Astrocyte (in vitro differentiated cells and primary cell): ENCODE results near the gene JAKMIP2. TPM values are rescaled to one million over a fixed set of nuclear protein-coding genes. Genes with fewer than 3 reads are reported as not detected.
A peak's percentile ranks its signal among the peaks of the same experiment; 100 is the strongest.

Experiments used
- DNase-seq: peaks from one replicate; pipeline ENCODE4 v3.0.0-alpha.2; 2010; ENCODE audit warnings: low read depth
- FAIRE-seq: peaks from 2 replicates; lab custom pipeline; 2011; peaks lifted over from hg19 to GRCh38; lab: Jason Lieb, UNC
- H2AFZ ChIP-seq: 2 replicates; pipeline ENCODE4 v1.6.0; 2012; ENCODE audit warnings: low read depth, low read length, inconsistent platforms
- H3K27ac ChIP-seq: 2 replicates; pipeline ENCODE4 v1.5.1; 2011; ENCODE audit warnings: low read depth, low read length, inconsistent platforms
- H3K27me3 ChIP-seq: 2 replicates; pipeline ENCODE4 v1.6.0; 2011; ENCODE audit warnings: low read length, inconsistent platforms; ENCODE audit not compliant: insufficient read depth
- H3K36me3 ChIP-seq: 2 replicates; pipeline ENCODE4 v1.5.1; 2011; ENCODE audit warnings: low read length, inconsistent platforms; ENCODE audit not compliant: insufficient read depth
- H3K4me1 ChIP-seq: 2 replicates; pipeline ENCODE4 v1.5.1; 2011; ENCODE audit warnings: low read length, inconsistent platforms; ENCODE audit not compliant: insufficient read depth
- H3K4me2 ChIP-seq: 2 replicates; pipeline ENCODE4 v1.6.0; 2012; ENCODE audit warnings: low read length, inconsistent platforms
- H3K4me3 ChIP-seq: 2 replicates; pipeline ENCODE4 v1.5.1; 2011; ENCODE audit warnings: low read depth, mild to moderate bottlenecking, low read length, inconsistent platforms; ENCODE audit not compliant: insufficient read depth
- H3K79me2 ChIP-seq: 2 replicates; pipeline ENCODE4 v1.6.0; 2012; ENCODE audit warnings: mild to moderate bottlenecking, low read length, inconsistent platforms; ENCODE audit not compliant: insufficient read depth
- H3K9ac ChIP-seq: 2 replicates; pipeline ENCODE4 v1.6.0; 2012; ENCODE audit warnings: mild to moderate bottlenecking, low read length, inconsistent platforms
- H3K9me3 ChIP-seq: 2 replicates; pipeline ENCODE4 v1.5.1; 2012; ENCODE audit warnings: low read depth, mild to moderate bottlenecking, low read length, inconsistent platforms; ENCODE audit not compliant: insufficient read depth
- H4K20me1 ChIP-seq: 2 replicates; pipeline ENCODE4 v1.6.0; 2012; ENCODE audit warnings: low read length, inconsistent platforms; ENCODE audit not compliant: insufficient read depth
- H3K27ac Mint-ChIP-seq: one replicate; pipeline ENCODE4 v1.8.0; 2021; ENCODE audit warnings: mild to moderate bottlenecking, mixed read lengths; ENCODE audit not compliant: unreplicated experiment
- H3K27me3 Mint-ChIP-seq: one replicate; pipeline ENCODE4 v1.8.0; 2021; ENCODE audit warnings: low read depth, mixed read lengths; ENCODE audit not compliant: unreplicated experiment
- H3K36me3 Mint-ChIP-seq: one replicate; pipeline ENCODE4 v1.8.0; 2021; ENCODE audit warnings: low read depth, mixed read lengths; ENCODE audit not compliant: unreplicated experiment
- H3K4me1 Mint-ChIP-seq: one replicate; pipeline ENCODE4 v1.8.0; 2021; ENCODE audit warnings: low read depth, mixed read lengths; ENCODE audit not compliant: unreplicated experiment
- H3K4me3 Mint-ChIP-seq: one replicate; pipeline ENCODE4 v1.8.0; 2021; ENCODE audit warnings: mild to moderate bottlenecking, moderate library complexity, mixed read lengths; ENCODE audit not compliant: unreplicated experiment
- H3K9me3 Mint-ChIP-seq: one replicate; pipeline ENCODE4 v1.8.0; 2021; ENCODE audit warnings: mild to moderate bottlenecking, mixed read lengths; ENCODE audit not compliant: unreplicated experiment
- EZH2 ChIP-seq: IDR thresholded peaks from 2 replicates; pipeline ENCODE4 v1.6.1; 2012; ENCODE audit warnings: mild to moderate bottlenecking, low read length, inconsistent platforms; ENCODE audit not compliant: insufficient read depth
- total RNA-seq: library from RNA; stranded (reverse); gene quantifications from 2 replicates; pipeline ENCODE4 v1.2.1, GENCODE V29; 2021
- TF ChIP-seq, protein P1 (sequence below): IDR thresholded peaks from 2 replicates; pipeline ENCODE4 v1.5.1; 2011; ENCODE audit warnings: low read depth, mild to moderate bottlenecking, inconsistent platforms, low read length, moderate library complexity; ENCODE audit not compliant: insufficient read depth

The JAKMIP2 gene
- total RNA-seq, 1 donor from 2014 or later: 15.1 TPM

- H3K36me3 ChIP-seq: no peaks in the 10 kb centered on the region
- H3K4me3 ChIP-seq: no peak overlapping the region
- H3K79me2 ChIP-seq: no peaks in the 10 kb centered on the region
- FAIRE-seq (no peak), DNase-seq (no peak)
- Mint-ChIP-seq H3K9me3 (no peaks in the 10 kb centered on the region), H3K36me3 (peaks cover 2% of the 10 kb centered on the region), H3K27me3 (no peaks in the 10 kb centered on the region), H3K4me1 (peaks cover 36% of the 10 kb centered on the region), H3K27ac (no peak overlapping the region), H3K4me3 (no peak overlapping the region)
- no peaks in the 10 kb centered on the region for H3K27me3 ChIP-seq
- H4K20me1 ChIP-seq: no peaks in the 10 kb centered on the region
- no peak overlapping the region for H2AFZ ChIP-seq
- H3K9me3 ChIP-seq: no peaks in the 10 kb centered on the region
- H3K4me1 ChIP-seq: peaks cover 4% of the 10 kb centered on the region
- H3K9ac ChIP-seq: no peak overlapping the region
- H3K4me2 ChIP-seq: no peak overlapping the region
- no peak for TF ChIP-seq EZH2
- TF ChIP-seq, protein P1, sequence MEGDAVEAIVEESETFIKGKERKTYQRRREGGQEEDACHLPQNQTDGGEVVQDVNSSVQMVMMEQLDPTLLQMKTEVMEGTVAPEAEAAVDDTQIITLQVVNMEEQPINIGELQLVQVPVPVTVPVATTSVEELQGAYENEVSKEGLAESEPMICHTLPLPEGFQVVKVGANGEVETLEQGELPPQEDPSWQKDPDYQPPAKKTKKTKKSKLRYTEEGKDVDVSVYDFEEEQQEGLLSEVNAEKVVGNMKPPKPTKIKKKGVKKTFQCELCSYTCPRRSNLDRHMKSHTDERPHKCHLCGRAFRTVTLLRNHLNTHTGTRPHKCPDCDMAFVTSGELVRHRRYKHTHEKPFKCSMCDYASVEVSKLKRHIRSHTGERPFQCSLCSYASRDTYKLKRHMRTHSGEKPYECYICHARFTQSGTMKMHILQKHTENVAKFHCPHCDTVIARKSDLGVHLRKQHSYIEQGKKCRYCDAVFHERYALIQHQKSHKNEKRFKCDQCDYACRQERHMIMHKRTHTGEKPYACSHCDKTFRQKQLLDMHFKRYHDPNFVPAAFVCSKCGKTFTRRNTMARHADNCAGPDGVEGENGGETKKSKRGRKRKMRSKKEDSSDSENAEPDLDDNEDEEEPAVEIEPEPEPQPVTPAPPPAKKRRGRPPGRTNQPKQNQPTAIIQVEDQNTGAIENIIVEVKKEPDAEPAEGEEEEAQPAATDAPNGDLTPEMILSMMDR: no peak
- H3K27ac ChIP-seq: no peak overlapping the region
Measured at GRCh38 chr5:147690595-147690994, 91.9 kb downstream of the JAKMIP2 start.

DNA sequence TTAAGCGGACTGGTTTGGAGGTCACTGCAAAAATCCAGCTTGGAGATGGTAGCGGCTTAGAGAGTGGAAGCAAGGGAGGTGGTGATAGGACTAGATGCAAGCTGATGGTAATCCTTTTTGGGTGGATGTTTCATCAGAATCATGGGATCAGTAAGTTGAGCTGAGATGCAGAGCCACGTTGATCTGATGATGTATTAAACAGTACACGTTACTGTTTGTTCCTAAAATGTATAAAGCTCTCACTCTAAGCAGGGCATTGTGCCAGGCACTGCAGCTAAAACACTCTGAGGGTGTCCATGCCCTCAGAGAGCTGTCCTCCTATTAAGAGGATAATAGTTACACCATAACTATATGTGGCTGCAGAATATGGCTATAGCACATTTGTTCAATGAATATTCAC is 93.1 kb downstream of the JAKMIP2 start:
- H3K36me3 Mint-ChIP-seq: peaks cover 2% of the 10 kb centered on the region
- peaks cover 4% of the 10 kb centered on the region for H3K4me1 ChIP-seq
- H3K27ac ChIP-seq: no peak overlapping the region
- DNase-seq: peak; percentile 17
- peak overlapping the region; percentile 32 for H2AFZ ChIP-seq
- H3K36me3 ChIP-seq: no peaks in the 10 kb centered on the region
- H3K9me3 Mint-ChIP-seq: no peaks in the 10 kb centered on the region
- TF ChIP-seq, protein P1: no peak
- no peak for TF ChIP-seq EZH2
- no peaks in the 10 kb centered on the region for H3K27me3 Mint-ChIP-seq
- no peaks in the 10 kb centered on the region for H3K9me3 ChIP-seq
- no peaks in the 10 kb centered on the region for H3K79me2 ChIP-seq
- H3K4me3 Mint-ChIP-seq: no peak overlapping the region
- peaks cover 35% of the 10 kb centered on the region for H3K4me1 Mint-ChIP-seq
- H4K20me1 ChIP-seq: no peaks in the 10 kb centered on the region
- H3K27ac Mint-ChIP-seq: no peak overlapping the region
- no peak for FAIRE-seq
- H3K27me3 ChIP-seq: no peaks in the 10 kb centered on the region
- H3K9ac ChIP-seq: no peak overlapping the region
- peak overlapping the region; percentile 11 for H3K4me2 ChIP-seq
- H3K4me3 ChIP-seq: no peak overlapping the region

GRCh38 chr5:147688656-147689356 is 93.7 kb downstream of the JAKMIP2 start:
- no peaks in the 10 kb centered on the region for H3K27me3 ChIP-seq
- Mint-ChIP-seq H3K36me3 (no peaks in the 10 kb centered on the region), H3K4me3 (no peak overlapping the region), H3K9me3 (no peaks in the 10 kb centered on the region), H3K27ac (no peak overlapping the region), H3K4me1 (peaks cover 29% of the 10 kb centered on the region), H3K27me3 (no peaks in the 10 kb centered on the region)
- H3K27ac ChIP-seq: no peak overlapping the region
- TF ChIP-seq, protein P1: no peak
- TF ChIP-seq EZH2: no peak
- H4K20me1 ChIP-seq: no peaks in the 10 kb centered on the region
- H3K4me3 ChIP-seq: no peak overlapping the region
- DNase-seq: peak; percentile 62
- no peaks in the 10 kb centered on the region for H3K79me2 ChIP-seq
- no peaks in the 10 kb centered on the region for H3K36me3 ChIP-seq
- H3K9ac ChIP-seq: no peak overlapping the region
- no peaks in the 10 kb centered on the region for H3K9me3 ChIP-seq
- peaks cover 4% of the 10 kb centered on the region for H3K4me1 ChIP-seq
- peak overlapping the region; percentile 11 for H3K4me2 ChIP-seq
- no peak for FAIRE-seq
- H2AFZ ChIP-seq: peak overlapping the region; percentile 32
